Stimulated activated CD4-positive, alpha-beta T cell treated with anti-CD3 and anti-CD28 coated beads, TNF-alpha, amount 100 ng/mL, for 1 hour (primary cell): ENCODE data around the gene STUM.

Experiments used
- DNase-seq, 3 donors: peaks; one replicate each; pipeline ENCODE4 v3.0.0-alpha.2; 2020; ENCODE audit warnings: low read depth in 3 of 3, low spot score in 1 of 3

STUM gene

DNA sequence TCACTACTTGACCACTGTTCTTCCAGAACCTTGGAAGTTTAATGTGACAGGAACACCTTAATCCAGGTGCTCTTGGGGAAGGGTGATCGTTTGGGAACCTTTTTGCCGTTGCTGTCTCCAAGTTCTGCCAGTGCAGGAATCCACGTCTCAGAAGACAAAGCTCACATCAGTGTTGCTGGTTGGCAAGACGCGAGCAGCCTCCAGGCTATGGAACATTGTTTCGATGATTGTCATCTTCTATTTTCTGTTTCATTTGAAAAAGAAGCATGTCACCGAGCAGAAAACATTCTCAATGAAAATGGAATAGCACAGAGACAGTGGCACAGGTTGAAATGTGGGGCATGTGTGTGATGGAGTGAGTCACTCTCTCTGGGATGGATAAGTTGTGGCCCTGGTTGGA lies 11.7 kb downstream of the STUM start:
- no peak for DNase-seq

DNA sequence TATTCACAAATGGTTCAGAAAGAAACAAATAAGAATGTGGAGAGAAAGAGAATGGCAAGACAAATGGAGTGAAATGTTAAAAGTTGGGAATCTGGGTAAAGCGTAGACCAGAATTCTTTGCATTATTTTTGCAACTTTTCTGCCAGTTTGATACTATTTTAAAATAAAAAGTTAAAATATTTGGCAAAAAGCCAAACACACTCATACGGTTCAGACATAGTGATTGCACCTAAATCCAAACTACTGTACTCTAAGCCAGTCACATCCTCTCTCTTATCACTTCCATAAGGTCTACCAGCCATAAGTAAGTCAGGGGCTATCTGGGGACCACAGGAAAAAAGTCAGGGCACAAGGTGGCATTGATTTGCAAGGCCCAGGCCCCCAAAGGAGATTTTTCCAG lies 14.4 kb downstream of the STUM start:
- no peak for DNase-seq

- no peak for DNase-seq
Measured at GRCh38 chr1:226563666-226564065, 15.1 kb downstream of the STUM start.

- no peak for DNase-seq
Measured at GRCh38 chr1:226565476-226565875, 16.9 kb downstream of the STUM start.

GRCh38 chr1:226566234-226566633 lies 17.7 kb downstream of the STUM start:
- no peak for DNase-seq

- DNase-seq = no peak
Measured at GRCh38 chr1:226566760-226567159, 18.2 kb downstream of the STUM start.

DNA sequence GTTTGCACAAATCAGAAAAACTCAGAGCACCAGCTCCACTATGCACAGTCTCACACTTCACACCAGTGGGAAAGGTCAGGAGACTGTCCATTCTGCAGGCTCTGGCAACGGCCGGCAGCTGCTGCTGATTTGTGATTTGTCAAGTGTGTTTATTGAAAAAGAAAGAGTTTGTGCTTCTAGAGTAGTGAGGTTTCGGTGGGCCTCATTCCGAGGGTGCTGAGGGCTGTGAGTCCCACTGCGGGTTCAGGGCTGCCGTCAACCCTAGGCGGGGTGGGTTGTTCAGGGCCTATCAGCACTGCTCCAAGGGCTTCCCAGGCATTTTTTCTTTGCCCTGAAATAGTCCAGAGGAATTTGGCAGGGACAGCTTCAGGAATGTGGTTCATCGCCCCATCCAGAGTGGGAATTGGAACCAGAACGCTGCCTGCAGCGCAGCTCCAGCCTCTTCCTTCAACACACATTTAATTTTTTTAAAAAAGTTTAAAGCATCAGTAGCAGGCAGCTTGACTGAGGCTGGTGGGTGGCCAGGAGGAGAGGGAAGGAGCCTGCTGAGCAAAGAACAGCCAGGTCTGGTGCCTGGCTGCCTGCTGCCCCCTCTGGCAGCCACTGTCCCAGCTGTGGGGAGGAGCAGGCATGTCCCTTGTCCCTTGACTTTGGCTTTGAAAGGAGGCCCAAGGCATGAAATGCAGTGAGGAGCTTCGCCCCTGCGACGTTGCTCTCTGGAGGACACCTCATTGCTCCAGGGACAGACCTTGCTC lies 19.7 kb downstream of the STUM start:
- no peak for DNase-seq

DNA sequence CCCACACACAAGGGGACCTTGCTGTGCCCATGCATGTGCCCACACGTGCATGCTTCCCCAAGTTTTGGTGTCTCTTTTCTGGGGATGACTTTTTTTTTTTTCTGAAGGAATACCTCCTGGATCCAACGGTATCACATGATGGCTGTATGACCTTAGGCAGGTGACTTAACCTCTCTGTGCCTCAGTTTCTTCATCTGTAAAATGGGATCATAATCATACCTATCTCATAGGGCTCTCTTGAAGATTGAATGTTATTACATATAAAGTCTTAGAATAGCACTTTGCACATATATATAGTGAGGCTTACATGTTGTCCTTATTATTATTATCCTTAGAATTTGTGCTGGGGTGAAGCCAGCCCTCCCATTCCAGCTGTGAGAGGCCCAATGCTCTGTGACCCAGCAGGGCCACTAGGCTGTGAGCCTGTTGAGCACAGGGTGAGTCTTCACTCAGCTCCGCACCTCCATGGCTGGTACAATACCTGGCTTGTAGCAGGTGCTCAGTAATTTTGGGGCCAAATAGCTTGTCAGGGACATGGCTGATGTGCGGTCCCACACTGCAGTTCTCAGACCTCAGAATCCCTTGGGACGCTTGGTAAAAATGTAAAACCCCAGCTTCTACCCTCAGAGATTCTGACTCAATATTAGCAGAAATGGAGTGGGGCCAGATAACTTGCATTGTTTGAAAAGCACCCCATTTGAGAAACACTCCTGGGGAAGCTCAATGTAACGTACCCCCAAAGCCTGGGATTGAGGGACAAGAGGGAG lies 20.6 kb downstream of the STUM start:
- no peak for DNase-seq

GRCh38 chr1:226569879-226570547 lies 21.4 kb downstream of the STUM start:
- no peak for DNase-seq

- no peak for DNase-seq
Measured at GRCh38 chr1:226571893-226572292, 23.3 kb downstream of the STUM start.

DNA sequence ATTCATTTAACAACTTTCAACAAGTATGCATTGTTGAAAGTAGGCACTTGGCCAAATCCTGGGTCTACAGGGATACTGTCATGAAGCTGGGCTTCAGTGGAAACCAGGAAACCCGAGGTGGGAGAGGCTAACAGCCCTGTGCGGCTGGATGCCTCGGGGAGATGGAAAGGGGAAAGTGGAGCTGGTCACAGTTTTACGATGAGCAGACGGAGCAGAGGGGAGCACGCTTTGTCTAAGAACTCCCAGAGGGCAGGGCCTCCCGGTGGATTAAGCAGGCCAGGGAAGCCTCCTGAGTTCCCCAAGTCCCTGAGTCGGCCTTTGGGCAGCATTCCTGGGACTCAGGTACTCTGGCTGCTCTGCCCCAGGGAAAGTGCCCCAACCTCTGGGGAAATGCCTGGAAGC lies 23.8 kb downstream of the STUM start:
- no peak for DNase-seq

- no peak for DNase-seq
Measured at GRCh38 chr1:226574044-226574443, 25.5 kb downstream of the STUM start.

DNA sequence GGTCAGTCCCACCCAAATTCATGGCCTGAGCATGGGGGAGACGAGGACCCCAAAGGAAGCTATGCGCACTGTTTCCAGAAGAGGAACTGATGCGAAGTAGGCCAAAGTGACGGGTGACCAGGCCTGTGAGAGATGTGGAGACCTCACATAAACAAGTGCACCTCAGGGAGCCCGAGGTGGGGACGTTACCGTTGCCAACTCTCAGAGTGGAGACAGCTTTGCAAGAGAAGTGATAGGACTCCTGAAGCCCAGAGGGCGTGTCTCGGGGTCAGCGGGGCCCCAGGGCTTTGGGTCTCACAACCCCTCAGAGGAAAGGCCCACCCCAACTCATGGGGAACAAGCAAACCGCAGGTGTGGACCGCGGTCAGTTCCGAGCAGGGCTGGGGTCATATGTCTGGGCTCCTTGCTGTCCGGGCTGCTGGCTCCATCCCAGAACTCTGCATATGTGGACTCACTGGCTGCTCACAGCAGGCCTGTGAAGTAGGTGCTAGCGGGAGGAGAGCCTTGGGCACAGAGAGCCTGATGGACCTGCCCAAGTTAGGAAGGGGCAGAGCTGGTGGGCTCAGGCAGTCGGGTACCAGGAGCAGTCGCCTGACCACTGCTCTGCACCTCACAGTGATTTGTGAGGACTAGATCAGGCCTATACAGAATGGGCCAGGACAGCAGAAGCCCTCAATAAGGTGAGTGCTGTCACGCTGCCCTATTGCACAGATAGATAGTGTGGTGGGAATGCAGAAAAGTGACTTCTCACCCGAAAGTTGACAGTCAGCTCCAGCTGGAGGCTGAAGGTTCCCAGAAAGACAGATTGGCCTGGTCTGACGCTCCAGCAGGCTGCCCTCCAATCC lies 26.2 kb downstream of the STUM start:
- DNase-seq = no peak

- DNase-seq = no peak
Measured at GRCh38 chr1:226575436-226575720, 26.8 kb downstream of the STUM start.

DNA sequence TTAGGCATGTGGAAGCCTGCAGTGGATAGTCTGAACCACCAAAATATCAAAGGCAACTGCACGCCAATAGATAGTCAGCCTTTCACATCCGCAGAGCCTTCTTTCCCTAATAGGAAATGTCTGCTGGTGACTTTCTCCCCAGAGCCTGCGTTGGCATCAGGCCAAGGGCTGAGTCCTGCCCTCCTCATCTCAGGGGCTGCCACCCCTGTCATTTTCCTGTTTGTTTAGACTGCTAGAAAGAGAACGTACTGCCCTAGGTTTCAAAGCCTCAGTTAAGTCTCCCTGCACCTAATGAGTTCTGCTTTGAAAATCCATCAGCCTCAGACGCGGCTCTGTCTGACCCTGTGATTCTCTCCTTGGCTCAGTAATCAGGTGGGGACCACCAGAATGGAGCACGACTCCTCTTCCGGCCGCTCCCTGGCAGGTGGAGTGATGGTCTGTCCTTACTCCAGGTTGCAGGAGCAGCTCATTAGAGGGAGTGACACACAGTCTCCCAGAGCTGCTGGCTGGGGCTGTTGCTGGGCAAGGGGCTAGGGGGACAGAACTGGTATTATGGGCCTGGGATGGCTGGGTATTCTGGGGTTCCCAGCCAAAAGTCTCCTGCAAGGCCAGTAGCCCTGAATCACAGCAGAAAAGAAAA lies 27.3 kb downstream of the STUM start:
- DNase-seq = no peak

DNA sequence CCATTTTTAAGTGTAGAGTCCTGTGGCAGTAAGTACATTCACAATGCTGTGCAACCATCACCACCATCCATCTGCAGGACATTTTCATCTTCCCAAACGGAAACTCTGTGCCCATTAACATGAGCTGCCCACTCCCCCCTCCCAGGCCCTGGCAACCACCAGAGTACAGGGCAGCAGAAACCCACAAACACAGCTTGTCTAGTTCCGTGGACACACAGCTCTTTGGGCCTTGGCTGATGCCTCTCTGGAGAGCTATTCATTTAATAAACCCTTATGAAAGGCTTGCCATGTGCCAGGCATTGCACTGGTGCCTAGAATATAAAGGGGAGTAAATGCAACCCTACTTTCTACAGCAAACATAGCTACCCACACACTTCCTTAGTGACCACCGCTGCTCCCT lies 28.0 kb downstream of the STUM start:
- DNase-seq = no peak

- no peak for DNase-seq
Measured at GRCh38 chr1:226577401-226578180, 29.0 kb downstream of the STUM start.

GRCh38 chr1:226578946-226579578 lies 30.5 kb downstream of the STUM start:
- DNase-seq = no peak

DNA sequence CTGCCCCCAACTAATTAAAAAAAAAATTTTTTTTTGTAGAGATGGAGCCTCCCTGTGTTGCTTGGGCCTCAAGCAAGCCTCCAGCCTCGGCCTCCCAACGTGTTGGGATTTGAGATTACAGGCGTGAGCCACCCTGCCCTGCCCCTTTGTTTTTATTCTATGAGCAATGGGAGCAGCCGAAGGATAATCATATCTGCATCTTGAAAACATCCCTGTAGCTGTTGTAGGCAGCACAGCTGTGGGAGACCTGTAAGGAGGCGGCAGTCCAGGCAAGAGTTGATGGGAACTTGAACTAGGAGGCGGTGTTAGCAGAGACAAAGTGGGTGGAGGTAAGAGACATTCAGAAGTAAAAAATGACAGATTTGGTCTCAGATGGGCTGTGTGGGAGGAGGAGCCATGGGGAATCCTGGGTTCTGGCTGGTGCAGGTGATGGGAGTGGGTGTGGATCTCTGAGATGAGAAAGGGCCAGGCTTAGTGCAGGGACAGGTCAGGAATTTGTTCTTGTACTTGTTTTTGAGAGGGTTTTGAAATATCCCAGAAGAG lies 31.3 kb downstream of the STUM start:
- DNase-seq = no peak
